GM12878 (cell line): Measurements from ENCODE around the gene XG. TPM values are rescaled to one million over a fixed set of nuclear protein-coding genes. Genes with fewer than 3 reads are reported as not detected.

Experiments used
- ATAC-seq: fragments of 200-7000 bp; cut with Tn5 transposase; 3 replicates; pipeline ENCODE4 v1.9.1; 2020; ENCODE audit warnings: mild to moderate bottlenecking, moderate library complexity
- BruUV-seq: library from RNA; stranded (reverse); fragments of 400-500 nt; replicated peaks from 2 replicates; lab custom pipeline; 2021; lab: Mats Ljungman, UMichigan
- CTCF ChIA-PET: fragments of 300-600 bp; sonication (Branson Sonifier 250); formaldehyde crosslinking; extraction: SDS; loops from one replicate; lab custom pipeline; 2021; ENCODE audit warnings: inconsistent platforms; lab: Yijun Ruan, JAX
- POLR2A ChIA-PET: fragments of 350-600 bp; formaldehyde crosslinking; extraction: SDS; loops from one replicate; lab custom pipeline; 2021; ENCODE audit warnings: inconsistent platforms; lab: Charles Lee
- RAD21 ChIA-PET: fragments of 300-600 bp; sonication (Branson Sonifier 250); formaldehyde crosslinking; loops from one replicate; lab custom pipeline; 2023; ENCODE audit warnings: antibody characterized with exemption; ENCODE audit not compliant: unreplicated experiment; lab: Charles Lee
- SMC1A ChIA-PET: fragments of 300-600 bp; sonication (Branson Sonifier 250); formaldehyde crosslinking; loops from one replicate; lab custom pipeline; 2023; ENCODE audit not compliant: unreplicated experiment, uncharacterized antibody; lab: Charles Lee
- DNase-seq: peaks from one replicate; pipeline ENCODE4 v3.0.0-alpha.2; 2011; ENCODE audit warnings: low read depth, low spot score
- FAIRE-seq: peaks from 3 replicates; lab custom pipeline; 2011; peaks lifted over from hg19 to GRCh38; lab: Jason Lieb, UNC
- H2AFZ ChIP-seq: 2 replicates; pipeline ENCODE4 v1.6.0; 2011; ENCODE audit warnings: low read depth, low read length, control low read depth; ENCODE audit not compliant: control insufficient read depth
- H3K27ac ChIP-seq: 2 replicates; pipeline ENCODE4 v1.5.1; 2011; ENCODE audit warnings: control low read depth; ENCODE audit not compliant: control insufficient read depth, insufficient read depth
- H3K27me3 ChIP-seq, 2 experiments: replicated peaks in 1 of 2; 2 replicates each; pipeline versions ENCODE4 v1.6.0 to v1.6.1; 2011; ENCODE audit warnings: low read length in 1 of 2; ENCODE audit not compliant: control insufficient read depth in 2 of 2, insufficient read depth in 2 of 2
- H3K36me3 ChIP-seq, 2 experiments: 2 replicates each; pipeline ENCODE4 v1.5.1; 2011; ENCODE audit warnings: low read length in 1 of 2; ENCODE audit not compliant: control insufficient read depth in 2 of 2, insufficient read depth in 2 of 2
- H3K4me1 ChIP-seq: 2 replicates; pipeline ENCODE4 v1.6.1; 2011; ENCODE audit warnings: mild to moderate bottlenecking, low read length, moderate library complexity, mixed read lengths; ENCODE audit not compliant: control insufficient read depth, insufficient read depth
- H3K4me2 ChIP-seq: 2 replicates; pipeline ENCODE4 v1.6.0; 2011; ENCODE audit warnings: control low read depth; ENCODE audit not compliant: control insufficient read depth, insufficient read depth
- H3K4me3 ChIP-seq: fragments of 200-600 bp; sonication (generic); 2 replicates; pipeline ENCODE4 v1.5.1; 2016
- H3K79me2 ChIP-seq: 2 replicates; pipeline ENCODE4 v1.6.0; 2011; ENCODE audit warnings: low read length; ENCODE audit not compliant: control insufficient read depth, insufficient read depth
- H3K9ac ChIP-seq: 2 replicates; pipeline ENCODE4 v1.8.0; 2011; ENCODE audit warnings: low read length, control low read depth, mixed read lengths; ENCODE audit not compliant: control insufficient read depth, insufficient read depth
- H3K9me3 ChIP-seq: replicated peaks from 3 replicates; pipeline ENCODE4 v1.5.1; 2011; ENCODE audit warnings: mild to moderate bottlenecking, low read length; ENCODE audit not compliant: control insufficient read depth, insufficient read depth
- H4K20me1 ChIP-seq: 2 replicates; pipeline ENCODE4 v1.6.0; 2011; ENCODE audit not compliant: control insufficient read depth, insufficient read depth
- EP300 ChIP-seq, 2 experiments: fragments of 150-350 bp in 1 of 2; IDR thresholded peaks; 2 replicates each; pipeline ENCODE4 v1.6.1; 2011 to 2012; ENCODE audit warnings: low read depth in 2 of 2, low read length in 2 of 2, borderline replicate concordance in 1 of 2, improper control_type of control experiment in 1 of 2, inconsistent platforms in 1 of 2; ENCODE audit not compliant: control insufficient read depth in 1 of 2
- HDAC6 ChIP-seq: fragments of 200-600 bp; sonication (generic); IDR thresholded peaks from one replicate; pipeline ENCODE4 v1.8.0; 2017; ENCODE audit warnings: antibody characterized with exemption; ENCODE audit not compliant: unreplicated experiment
- HSF1 ChIP-seq: fragments of 150-350 bp; IDR thresholded peaks from 2 replicates; pipeline ENCODE4 v1.6.1; 2014; ENCODE audit warnings: mild to moderate bottlenecking, low read depth, low read length
- TARDBP ChIP-seq: IDR thresholded peaks from 2 replicates; pipeline ENCODE4 v1.6.1; 2016; ENCODE audit warnings: borderline replicate concordance
- ZNF592 ChIP-seq: fragments of 450-650 bp; IDR thresholded peaks from 2 replicates; pipeline ENCODE4 v1.6.1; 2017; ENCODE audit warnings: mild to moderate bottlenecking, moderate library complexity
- ZNF687 ChIP-seq: fragments of 450-650 bp; IDR thresholded peaks from 2 replicates; pipeline ENCODE4 v1.6.1; 2017; ENCODE audit warnings: mild to moderate bottlenecking, moderate library complexity
- ZSCAN29 ChIP-seq: fragments of 450-650 bp; IDR thresholded peaks from 2 replicates; pipeline ENCODE4 v1.6.1; 2017; ENCODE audit warnings: mild to moderate bottlenecking, moderate library complexity
- WGBS: methylation state at CpG from one replicate; pipeline ENCODE4 v1.1.6; 2016; ENCODE audit warnings: low lambda C conversion rate; ENCODE audit not compliant: insufficient replicate concordance, insufficient coverage; ENCODE audit errors: missing lambda C conversion rate; 5-methylcytosine and 5-hydroxymethylcytosine counted together
- in situ Hi-C: fragments of 300-500 bp; cut with MboI; formaldehyde crosslinking; loops from 9 replicates; pipeline ENCODE4 v1.14.3; 2018; ENCODE audit warnings: mixed read lengths
- intact Hi-C: fragments of 100-400 bp; cut with micrococcal nuclease; formaldehyde crosslinking; loops from one replicate; pipeline ENCODE4 v1.14.2; 2022; ENCODE audit not compliant: unreplicated experiment
- polyA plus RNA-seq, 11 experiments: library from polyadenylated mRNA; depleted of rRNA in 4 of 11; unstranded in 6 of 11; stranded (reverse) in 5 of 11; fragments of >200 nt; fragmentation: Nextera tagmentation in 4 of 11; fragmentation: Illumina TruSeq in 1 of 11; extraction: Ambion mirVana in 4 of 11; extraction: Trizol in 1 of 11; gene quantifications; 1 replicate in 1 of 11; 2 replicates in 10 of 11; pipeline versions ENCODE4 v1.2.1 to v1.2.3, GENCODE V29; 2011 to 2016; ENCODE audit warnings: inconsistent platforms in 2 of 11, missing spikeins in 2 of 11, low read depth in 1 of 11
- total RNA-seq, 4 experiments: library from RNA; depleted of rRNA in 3 of 4; stranded (reverse); fragments of >200 nt in 3 of 4; fragmentation: Illumina TruSeq in 1 of 4; extraction: Trizol in 1 of 4; gene quantifications; 2 replicates each; pipeline versions ENCODE4 v1.2.1 to v1.2.3, GENCODE V29; 2013 to 2021

The XG gene
- total and polyA plus RNA-seq, 10 of the 15 experiments (the other 5 are each of a cell fraction or from before 2014, with no cell fraction given): not detected

DNA sequence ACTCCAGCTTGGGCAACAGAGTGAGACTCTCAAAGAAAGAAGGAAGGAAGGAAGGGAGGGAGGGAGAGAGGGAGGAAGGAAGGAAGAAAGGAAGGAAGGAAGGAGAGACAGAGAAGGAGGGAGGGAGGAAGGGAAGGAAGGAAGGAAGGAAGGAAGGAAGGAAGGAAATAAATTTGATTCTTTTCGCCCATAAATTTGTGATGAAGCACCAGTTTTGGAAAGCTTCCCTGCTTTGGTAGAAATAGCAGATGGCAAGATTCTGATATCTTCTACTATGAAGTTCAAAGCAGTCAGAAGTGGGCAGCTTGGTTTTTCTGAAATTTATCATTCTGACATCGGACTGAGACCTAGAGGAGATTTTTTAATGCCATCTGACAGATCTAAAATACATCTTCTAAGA is 65.2 kb downstream of the XG start:
- no peak overlapping the region for H3K27ac ChIP-seq
- ATAC-seq (no peak), DNase-seq (no peak), FAIRE-seq (no peak)
- no peak overlapping the region for H3K9ac ChIP-seq
- intact Hi-C loops: loop anchor here (10.0 kb wide), 1 partner anchor 1172 kb away; no protein-coding TSS in a partner anchor
- ChIA-PET SMC1A (no interaction called here), POLR2A (no interaction called here), RAD21 (no interaction called here), CTCF (no interaction called here)
- TF ChIP-seq ZSCAN29 (no peak), EP300 (IDR thresholded peaks at IDR 0.05; ENCODE audit: borderline replicate concordance in 1 of 2, control insufficient read depth in 1 of 2, low read depth in 2 of 2, low read length in 2 of 2) (no peak), HDAC6 (no peak), TARDBP (no peak), ZNF592 (no peak), ZNF687 (no peak), HSF1 (no peak)
- in situ Hi-C loops: loop anchor here (5.0 kb wide), 1 partner anchor 175 kb away; no protein-coding TSS in a partner anchor
- no peaks in the 10 kb centered on the region for H4K20me1 ChIP-seq
- H3K4me2 ChIP-seq: no peak overlapping the region
- H3K4me1 ChIP-seq: no peaks in the 10 kb centered on the region
- no peaks in the 10 kb centered on the region for H3K9me3 ChIP-seq
- no peak overlapping the region for H2AFZ ChIP-seq
- no peak overlapping the region for H3K4me3 ChIP-seq
- no TSS peak for BruUV-seq
- 0% methylated on average over 2 of the region's 2 CpGs for WGBS
- no peaks in the 10 kb centered on the region for H3K27me3 ChIP-seq
- H3K36me3 ChIP-seq: no peaks in the 10 kb centered on the region
- no peaks in the 10 kb centered on the region for H3K79me2 ChIP-seq
